Neutrophil (primary cell): ENCODE results near the gene CRLF1.

Source experiments
- H3K27ac ChIP-seq: fragments of 200-600 bp; sonication (generic); 2 replicates; pipeline ENCODE4 v1.5.1; 2016; ENCODE audit warnings: mild to moderate bottlenecking, moderate library complexity
- H3K27me3 ChIP-seq: fragments of 200-600 bp; sonication (generic); 2 replicates; pipeline ENCODE4 v1.6.0; 2016; ENCODE audit warnings: mild to moderate bottlenecking
- H3K36me3 ChIP-seq: fragments of 200-600 bp; sonication (generic); 2 replicates; pipeline ENCODE4 v1.5.1; 2017
- H3K4me1 ChIP-seq, 2 experiments: fragments of 200-600 bp in 1 of 2; sonication (generic) in 1 of 2; 1 replicate in 1 of 2; 2 replicates in 1 of 2; pipeline versions ENCODE4 v1.5.1 to v1.6.1; 2013 to 2016; ENCODE audit warnings: low read depth in 1 of 2, low read length in 1 of 2, mild to moderate bottlenecking in 1 of 2, moderate library complexity in 1 of 2; ENCODE audit not compliant: control insufficient read depth in 1 of 2, insufficient read depth in 1 of 2
- H3K4me3 ChIP-seq, 2 experiments: fragments of 200-600 bp in 1 of 2; sonication (generic) in 1 of 2; 1 replicate in 1 of 2; 2 replicates in 1 of 2; pipeline ENCODE4 v1.5.1; 2013 to 2016; ENCODE audit warnings: low read depth in 1 of 2, low read length in 1 of 2, mild to moderate bottlenecking in 1 of 2, moderate library complexity in 1 of 2
- H3K9me3 ChIP-seq: fragments of 200-600 bp; sonication (generic); 2 replicates; pipeline ENCODE4 v1.5.1; 2016
- TF ChIP-seq, protein P1 (sequence below): fragments of 200-600 bp; sonication (generic); IDR thresholded peaks from 2 replicates; pipeline ENCODE4 v1.5.1; 2016; ENCODE audit warnings: antibody characterized with exemption

CRLF1 gene

GRCh38 chr19:18634612-18635297 is 28.2 kb upstream of the CRLF1 start:
- H3K27me3 ChIP-seq: peaks cover 28% of the 10 kb centered on the region
- TF ChIP-seq, protein P1, sequence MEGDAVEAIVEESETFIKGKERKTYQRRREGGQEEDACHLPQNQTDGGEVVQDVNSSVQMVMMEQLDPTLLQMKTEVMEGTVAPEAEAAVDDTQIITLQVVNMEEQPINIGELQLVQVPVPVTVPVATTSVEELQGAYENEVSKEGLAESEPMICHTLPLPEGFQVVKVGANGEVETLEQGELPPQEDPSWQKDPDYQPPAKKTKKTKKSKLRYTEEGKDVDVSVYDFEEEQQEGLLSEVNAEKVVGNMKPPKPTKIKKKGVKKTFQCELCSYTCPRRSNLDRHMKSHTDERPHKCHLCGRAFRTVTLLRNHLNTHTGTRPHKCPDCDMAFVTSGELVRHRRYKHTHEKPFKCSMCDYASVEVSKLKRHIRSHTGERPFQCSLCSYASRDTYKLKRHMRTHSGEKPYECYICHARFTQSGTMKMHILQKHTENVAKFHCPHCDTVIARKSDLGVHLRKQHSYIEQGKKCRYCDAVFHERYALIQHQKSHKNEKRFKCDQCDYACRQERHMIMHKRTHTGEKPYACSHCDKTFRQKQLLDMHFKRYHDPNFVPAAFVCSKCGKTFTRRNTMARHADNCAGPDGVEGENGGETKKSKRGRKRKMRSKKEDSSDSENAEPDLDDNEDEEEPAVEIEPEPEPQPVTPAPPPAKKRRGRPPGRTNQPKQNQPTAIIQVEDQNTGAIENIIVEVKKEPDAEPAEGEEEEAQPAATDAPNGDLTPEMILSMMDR: no peak
- H3K27ac ChIP-seq: no peak overlapping the region
- no peaks in the 10 kb centered on the region for H3K36me3 ChIP-seq
- H3K4me3 ChIP-seq: no peak overlapping the region
- no peaks in the 10 kb centered on the region for H3K9me3 ChIP-seq
- peaks cover 6 to 19% of the 10 kb centered on the region in 2 experiments for H3K4me1 ChIP-seq

DNA sequence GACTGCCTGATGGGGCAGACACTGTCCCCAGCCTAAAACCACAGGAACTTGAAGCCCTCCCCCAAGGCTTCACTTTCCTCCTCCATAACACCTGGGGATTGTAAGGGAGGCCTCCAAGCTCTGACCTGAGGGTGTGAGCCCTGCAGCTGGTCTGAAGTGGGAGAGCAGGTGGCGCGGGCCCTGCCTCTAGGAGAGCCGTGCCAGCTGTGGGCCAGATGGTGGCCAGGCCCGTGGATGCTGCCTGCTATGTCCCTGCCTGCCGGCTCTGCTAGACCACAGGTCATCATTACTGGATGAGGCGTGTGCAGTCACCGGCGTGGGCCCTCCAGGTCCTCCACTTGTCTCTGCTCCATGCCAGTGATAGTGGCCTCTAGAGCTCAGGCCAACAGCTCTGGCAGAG is 26.7 kb upstream of the CRLF1 start:
- H3K36me3 ChIP-seq: no peaks in the 10 kb centered on the region
- no peak overlapping the region for H3K27ac ChIP-seq
- TF ChIP-seq, protein P1: no peak
- no peaks in the 10 kb centered on the region for H3K9me3 ChIP-seq
- peaks cover 43% of the 10 kb centered on the region for H3K27me3 ChIP-seq
- no peak overlapping the region for H3K4me3 ChIP-seq
- peaks cover 6 to 19% of the 10 kb centered on the region in 2 experiments for H3K4me1 ChIP-seq

GRCh38 chr19:18629166-18630088 is 22.8 kb upstream of the CRLF1 start:
- no peaks in the 10 kb centered on the region for H3K4me1 ChIP-seq
- H3K27me3 ChIP-seq: peaks cover 61% of the 10 kb centered on the region
- no peak overlapping the region for H3K4me3 ChIP-seq
- TF ChIP-seq, protein P1: no peak
- H3K27ac ChIP-seq: no peak overlapping the region
- no peaks in the 10 kb centered on the region for H3K9me3 ChIP-seq
- no peaks in the 10 kb centered on the region for H3K36me3 ChIP-seq

- no peaks in the 10 kb centered on the region for H3K9me3 ChIP-seq
- H3K4me3 ChIP-seq: no peak overlapping the region
- H3K27me3 ChIP-seq: peaks cover 71% of the 10 kb centered on the region
- H3K36me3 ChIP-seq: no peaks in the 10 kb centered on the region
- no peaks in the 10 kb centered on the region for H3K4me1 ChIP-seq
- H3K27ac ChIP-seq: no peak overlapping the region
- TF ChIP-seq, protein P1: no peak
Observed at GRCh38 chr19:18626906-18627305, 20.3 kb upstream of the CRLF1 start.

DNA sequence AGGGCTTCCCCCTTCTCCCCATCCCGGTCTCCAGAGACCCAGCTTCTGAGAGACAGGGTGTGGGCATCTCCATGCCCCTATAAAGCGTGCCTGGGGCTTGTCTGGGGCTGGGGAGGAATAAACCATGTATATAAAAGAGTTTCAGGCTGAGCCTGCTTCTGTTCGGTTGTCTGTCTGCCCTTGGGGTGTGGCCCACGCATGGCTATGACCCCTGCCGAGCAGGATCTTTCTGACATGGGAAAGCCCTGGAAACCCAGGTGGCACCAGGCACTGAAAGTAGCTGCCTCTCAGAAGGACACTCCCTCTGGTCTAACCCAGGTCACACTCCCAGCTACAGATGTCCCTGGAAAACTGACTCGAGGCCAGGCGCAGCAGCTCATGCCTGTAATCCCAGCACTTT is 14.3 kb upstream of the CRLF1 start:
- no peak overlapping the region for H3K27ac ChIP-seq
- H3K4me1 ChIP-seq: no peaks in the 10 kb centered on the region
- peaks cover 84% of the 10 kb centered on the region for H3K27me3 ChIP-seq
- TF ChIP-seq, protein P1: no peak
- H3K36me3 ChIP-seq: no peaks in the 10 kb centered on the region
- no peaks in the 10 kb centered on the region for H3K9me3 ChIP-seq
- no peak overlapping the region for H3K4me3 ChIP-seq
